ENCODE results near the gene NIP7. TPM values are rescaled to one million over a fixed set of nuclear protein-coding genes. Genes with fewer than 3 reads are reported as not detected.

Gene NIP7
- total RNA-seq, 1 experiment from 2014 or later = 72.8 TPM

- Histone ChIP-seq H3K23me2 (ENCODE audit: insufficient read length, low read depth, low read length, poor library complexity, severe bottlenecking) (no peaks in the 10 kb centered on the region), H2BK12ac (ENCODE audit: insufficient read length, low read depth, low read length) (no peak overlapping the region), H2AFZ (ENCODE audit: low read length) (no peak overlapping the region), H2BK15ac (ENCODE audit: low read depth, low read length) (no peak overlapping the region), H4K8ac (replicated peaks; ENCODE audit: insufficient read length, low read depth, low read length) (no peak overlapping the region), H4K5ac (ENCODE audit: insufficient read length, low read depth, low read length) (no peak overlapping the region), H2BK120ac (ENCODE audit: low read depth, low read length, poor library complexity, severe bottlenecking) (no peak overlapping the region), H3T11ph (ENCODE audit: low read length) (no peak overlapping the region), H3K27ac (ENCODE audit: insufficient read length, low read depth, low read length) (no peak overlapping the region), H3K23ac (ENCODE audit: insufficient read length, low read depth, low read length) (no peak overlapping the region), H2BK20ac (ENCODE audit: low read depth, low read length, poor library complexity, severe bottlenecking) (no peak overlapping the region), H4K91ac (ENCODE audit: insufficient read length, low read depth, low read length) (no peak overlapping the region), H3K9ac (ENCODE audit: extremely low read depth, insufficient read length, low read length) (no peak overlapping the region), H3K79me1 (ENCODE audit: insufficient read depth, low read depth, low read length, poor library complexity, severe bottlenecking) (peaks cover 7% of the 10 kb centered on the region), H3K18ac (ENCODE audit: insufficient read length, low read depth, low read length) (no peak overlapping the region), H3K4ac (ENCODE audit: low read depth, low read length) (no peak overlapping the region), H3K4me2 (ENCODE audit: insufficient read depth, insufficient read length, low read length) (no peak overlapping the region), H4K20me1 (ENCODE audit: control insufficient read depth, insufficient read depth, insufficient read length) (no peaks in the 10 kb centered on the region), H3K4me1 (ENCODE audit: insufficient read depth, low read length) (no peaks in the 10 kb centered on the region), H2AK5ac (ENCODE audit: insufficient read length, low read length) (no peak overlapping the region), H3K79me2 (ENCODE audit: insufficient read depth, low read length) (no peaks in the 10 kb centered on the region), H3K14ac (ENCODE audit: insufficient read depth, low read length) (no peak overlapping the region), H3K27me3 (ENCODE audit: insufficient read depth, low read length) (no peaks in the 10 kb centered on the region), H3K9me3 (ENCODE audit: control insufficient read depth, low read depth, low read length) (no peaks in the 10 kb centered on the region), H2BK5ac (ENCODE audit: insufficient read length, low read length) (no peak overlapping the region), H3K56ac (ENCODE audit: insufficient read length, low read depth, low read length) (no peak overlapping the region)
- no peak for DNase-seq
- no peaks in the 10 kb centered on the region for H3K4me1 Mint-ChIP-seq
- peaks cover 48 to 87% (median 77%) of the 10 kb centered on the region in 3 experiments for H3K36me3 Mint-ChIP-seq (ENCODE audit: insufficient read depth in 1 of 3, low read depth in 3 of 3)
- no peak overlapping the region for H3K4me3 Mint-ChIP-seq
- no peaks in the 10 kb centered on the region for H3K9me3 Mint-ChIP-seq
- TF ChIP-seq, protein P1, sequence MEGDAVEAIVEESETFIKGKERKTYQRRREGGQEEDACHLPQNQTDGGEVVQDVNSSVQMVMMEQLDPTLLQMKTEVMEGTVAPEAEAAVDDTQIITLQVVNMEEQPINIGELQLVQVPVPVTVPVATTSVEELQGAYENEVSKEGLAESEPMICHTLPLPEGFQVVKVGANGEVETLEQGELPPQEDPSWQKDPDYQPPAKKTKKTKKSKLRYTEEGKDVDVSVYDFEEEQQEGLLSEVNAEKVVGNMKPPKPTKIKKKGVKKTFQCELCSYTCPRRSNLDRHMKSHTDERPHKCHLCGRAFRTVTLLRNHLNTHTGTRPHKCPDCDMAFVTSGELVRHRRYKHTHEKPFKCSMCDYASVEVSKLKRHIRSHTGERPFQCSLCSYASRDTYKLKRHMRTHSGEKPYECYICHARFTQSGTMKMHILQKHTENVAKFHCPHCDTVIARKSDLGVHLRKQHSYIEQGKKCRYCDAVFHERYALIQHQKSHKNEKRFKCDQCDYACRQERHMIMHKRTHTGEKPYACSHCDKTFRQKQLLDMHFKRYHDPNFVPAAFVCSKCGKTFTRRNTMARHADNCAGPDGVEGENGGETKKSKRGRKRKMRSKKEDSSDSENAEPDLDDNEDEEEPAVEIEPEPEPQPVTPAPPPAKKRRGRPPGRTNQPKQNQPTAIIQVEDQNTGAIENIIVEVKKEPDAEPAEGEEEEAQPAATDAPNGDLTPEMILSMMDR (conservative IDR thresholded peaks at IDR 0.05) = no peak
- peak overlapping the region in 2 of 3 experiments; percentile 44 to 79; a peak in 2 of 7 replicates for H3K27ac Mint-ChIP-seq
- no peaks in the 10 kb centered on the region for H3K27me3 Mint-ChIP-seq (ENCODE audit: low read depth)
- WGBS (ENCODE audit: extremely low coverage, insufficient read length, low lambda C conversion rate) = no CpG with 5 or more reads among the region's 30 CpGs
Observed at GRCh38 chr16:69318177-69318910, 21.2 kb upstream of the NIP7 start.

All from H9 (cell line).